HG03025 (cell line): ENCODE results near the gene MTHFD2L.

Source experiments
- ATAC-seq: cut with Tn5 transposase; IDR thresholded peaks from one replicate; pipeline ENCODE4 v1.9.1; 2021; ENCODE audit warnings: mild to moderate bottlenecking, moderate library complexity; ENCODE audit not compliant: unreplicated experiment, low FRiP score

The MTHFD2L gene

GRCh38 chr4:74235135-74235534 lies 77.2 kb downstream of the MTHFD2L start:
- peak; percentile 76 for ATAC-seq

- no peak for ATAC-seq
These were observed 79.6 kb downstream of the MTHFD2L start for GRCh38 chr4:74237425-74237966.

- ATAC-seq: no peak
These were observed 86.1 kb downstream of the MTHFD2L start for GRCh38 chr4:74244049-74244448.

- ATAC-seq: no peak
These were observed 95.0 kb downstream of the MTHFD2L start for GRCh38 chr4:74252933-74253332.

GRCh38 chr4:74254386-74254785 lies 96.5 kb downstream of the MTHFD2L start:
- no peak for ATAC-seq

- ATAC-seq: no peak
These were observed 97.2 kb downstream of the MTHFD2L start for GRCh38 chr4:74255096-74255495.

- ATAC-seq: no peak
These were observed 101.0 kb downstream of the MTHFD2L start for GRCh38 chr4:74258963-74259362.

- ATAC-seq: no peak
These were observed 102.1 kb downstream of the MTHFD2L start for GRCh38 chr4:74260036-74260435.

GRCh38 chr4:74262522-74262921 lies 104.6 kb downstream of the MTHFD2L start:
- ATAC-seq: no peak

GRCh38 chr4:74263551-74263950 lies 105.6 kb downstream of the MTHFD2L start:
- no peak for ATAC-seq

- no peak for ATAC-seq
These were observed 108.2 kb downstream of the MTHFD2L start for GRCh38 chr4:74266081-74266480.

- ATAC-seq: no peak
These were observed 110.2 kb downstream of the MTHFD2L start for GRCh38 chr4:74267998-74268606.

GRCh38 chr4:74268643-74269042 lies 110.7 kb downstream of the MTHFD2L start:
- ATAC-seq: no peak

- no peak for ATAC-seq
These were observed 120.6 kb downstream of the MTHFD2L start for GRCh38 chr4:74278490-74278889.

- ATAC-seq: no peak
These were observed 121.8 kb downstream of the MTHFD2L start for GRCh38 chr4:74279716-74280115.

- ATAC-seq: no peak
These were observed 125.0 kb downstream of the MTHFD2L start for GRCh38 chr4:74282926-74283325.

GRCh38 chr4:74283614-74284013 lies 125.7 kb downstream of the MTHFD2L start:
- ATAC-seq: no peak

GRCh38 chr4:74284053-74284452 lies 126.1 kb downstream of the MTHFD2L start:
- no peak for ATAC-seq

- ATAC-seq: no peak
These were observed 129.2 kb downstream of the MTHFD2L start for GRCh38 chr4:74287164-74287563.

GRCh38 chr4:74287791-74288190 lies 129.9 kb downstream of the MTHFD2L start:
- ATAC-seq: no peak

- ATAC-seq: no peak
These were observed 133.6 kb downstream of the MTHFD2L start for GRCh38 chr4:74291471-74291870.

- no peak for ATAC-seq
These were observed 134.4 kb downstream of the MTHFD2L start for GRCh38 chr4:74292111-74292870.
